ENCODE results near the gene MAP1LC3B2.
A peak's percentile ranks its signal among the peaks of the same experiment; 100 is the strongest.

MAP1LC3B2 gene

GRCh38 chr12:116559162-116559935 is at the start of gene MAP1LC3B2:
TSS of gene MAP1LC3B2 (plus strand) at chr12:116559381. CDS start at chr12:116575943, 16,562 bp downstream.
- peak in 1 of 2 experiments; percentile 33 for DNase-seq (ENCODE audit: low read depth in 2 of 2)

- DNase-seq (ENCODE audit: low read depth in 2 of 2) = no peak
Measured at GRCh38 chr12:116513944-116514343, 45.2 kb upstream of the MAP1LC3B2 start.

GRCh38 chr12:116515684-116516083 is 43.5 kb upstream of the MAP1LC3B2 start:
- no peak for DNase-seq (ENCODE audit: low read depth in 2 of 2)

GRCh38 chr12:116516657-116517056 is 42.5 kb upstream of the MAP1LC3B2 start:
- DNase-seq (ENCODE audit: low read depth in 2 of 2) = no peak

- DNase-seq (ENCODE audit: low read depth in 2 of 2) = no peak
Measured at GRCh38 chr12:116517431-116518045, 41.6 kb upstream of the MAP1LC3B2 start.

- DNase-seq (ENCODE audit: low read depth in 2 of 2) = no peak
Measured at GRCh38 chr12:116520225-116520760, 38.9 kb upstream of the MAP1LC3B2 start.

- DNase-seq (ENCODE audit: low read depth in 2 of 2) = peak; percentile 62 to 66
Measured at GRCh38 chr12:116520801-116521471, 38.2 kb upstream of the MAP1LC3B2 start.

GRCh38 chr12:116524311-116524710 is 34.9 kb upstream of the MAP1LC3B2 start:
- no peak for DNase-seq (ENCODE audit: low read depth in 2 of 2)

- peak in 1 of 2 experiments; percentile 63 for DNase-seq (ENCODE audit: low read depth in 2 of 2)
Measured at GRCh38 chr12:116524964-116525379, 34.2 kb upstream of the MAP1LC3B2 start.

GRCh38 chr12:116525418-116526001 is 33.7 kb upstream of the MAP1LC3B2 start:
- DNase-seq (ENCODE audit: low read depth in 2 of 2) = peak; percentile 84 to 86

GRCh38 chr12:116528065-116528464 is 31.1 kb upstream of the MAP1LC3B2 start:
- DNase-seq (ENCODE audit: low read depth in 2 of 2) = peak in 1 of 2 experiments; percentile 66

GRCh38 chr12:116528498-116528897 is 30.7 kb upstream of the MAP1LC3B2 start:
- peak in 1 of 2 experiments; percentile 20 for DNase-seq (ENCODE audit: low read depth in 2 of 2)

GRCh38 chr12:116529048-116529447 is 30.1 kb upstream of the MAP1LC3B2 start:
- no peak for DNase-seq (ENCODE audit: low read depth in 2 of 2)

GRCh38 chr12:116529686-116530085 is 29.5 kb upstream of the MAP1LC3B2 start:
- DNase-seq (ENCODE audit: low read depth in 2 of 2) = no peak

- DNase-seq (ENCODE audit: low read depth in 2 of 2) = no peak
Measured at GRCh38 chr12:116532428-116532827, 26.8 kb upstream of the MAP1LC3B2 start.

- DNase-seq (ENCODE audit: low read depth in 2 of 2) = no peak
Measured at GRCh38 chr12:116532986-116533342, 26.2 kb upstream of the MAP1LC3B2 start.

GRCh38 chr12:116533343-116534251 is 25.6 kb upstream of the MAP1LC3B2 start:
- DNase-seq (ENCODE audit: low read depth in 2 of 2) = peak; percentile 67 to 70

GRCh38 chr12:116534311-116535121 is 24.7 kb upstream of the MAP1LC3B2 start:
- peak in 1 of 2 experiments; percentile 29 for DNase-seq (ENCODE audit: low read depth in 2 of 2)

- DNase-seq (ENCODE audit: low read depth in 2 of 2) = no peak
Measured at GRCh38 chr12:116535241-116535640, 23.9 kb upstream of the MAP1LC3B2 start.
